GM18861 (cell line): Measurements from ENCODE around the gene SLC22A8.
"Not testable (repeated sequence)": the region's sequence is repeated elsewhere in the genome, so short reads cannot be mapped to it uniquely, and the experiment has no call there.

Experiments
- ATAC-seq: cut with Tn5 transposase; IDR thresholded peaks from one replicate; pipeline ENCODE4 v1.9.1; 2021; ENCODE audit not compliant: unreplicated experiment

Gene SLC22A8, protein sequence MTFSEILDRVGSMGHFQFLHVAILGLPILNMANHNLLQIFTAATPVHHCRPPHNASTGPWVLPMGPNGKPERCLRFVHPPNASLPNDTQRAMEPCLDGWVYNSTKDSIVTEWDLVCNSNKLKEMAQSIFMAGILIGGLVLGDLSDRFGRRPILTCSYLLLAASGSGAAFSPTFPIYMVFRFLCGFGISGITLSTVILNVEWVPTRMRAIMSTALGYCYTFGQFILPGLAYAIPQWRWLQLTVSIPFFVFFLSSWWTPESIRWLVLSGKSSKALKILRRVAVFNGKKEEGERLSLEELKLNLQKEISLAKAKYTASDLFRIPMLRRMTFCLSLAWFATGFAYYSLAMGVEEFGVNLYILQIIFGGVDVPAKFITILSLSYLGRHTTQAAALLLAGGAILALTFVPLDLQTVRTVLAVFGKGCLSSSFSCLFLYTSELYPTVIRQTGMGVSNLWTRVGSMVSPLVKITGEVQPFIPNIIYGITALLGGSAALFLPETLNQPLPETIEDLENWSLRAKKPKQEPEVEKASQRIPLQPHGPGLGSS

DNA sequence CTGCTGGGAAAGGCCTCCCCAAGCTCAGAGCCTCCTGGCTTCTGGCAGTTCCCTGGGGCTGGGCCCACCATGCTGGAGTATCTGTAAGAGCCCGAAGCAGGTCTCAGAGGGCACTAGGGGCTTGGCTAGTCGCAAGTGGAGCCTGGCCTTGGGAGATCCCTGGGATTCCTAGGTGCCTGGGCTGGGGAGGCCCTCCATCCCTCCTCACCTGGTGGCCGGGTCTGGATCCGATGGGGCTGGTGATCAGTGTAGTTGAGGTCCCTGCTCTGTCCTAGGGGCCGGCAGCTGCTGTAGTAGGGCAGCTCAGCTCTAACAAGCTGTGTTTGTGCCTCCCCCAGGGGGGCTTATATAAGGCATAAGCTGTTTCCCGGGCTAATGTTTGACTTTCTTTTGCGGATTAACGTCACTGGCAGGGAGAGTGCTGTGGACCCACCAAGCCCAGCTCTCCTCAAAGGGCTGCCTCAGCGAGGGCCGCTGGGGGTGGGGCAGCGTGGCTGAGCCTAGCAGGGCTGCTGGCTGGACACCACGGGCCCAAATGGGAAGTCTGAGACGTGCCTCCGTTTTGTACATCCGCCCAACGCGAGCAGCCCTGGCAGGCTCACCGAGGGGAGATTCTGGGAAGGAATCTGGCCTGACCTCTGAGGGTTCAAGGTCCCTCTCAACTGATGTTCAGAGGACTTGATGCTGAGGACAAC is at the start of gene SLC22A8:
Gene SLC22A8 (minus strand): TSS at position 321 of the 695 bp plus-strand sequence. CDS start 883 bp downstream, outside the sequence.
- ATAC-seq: no peak

DNA sequence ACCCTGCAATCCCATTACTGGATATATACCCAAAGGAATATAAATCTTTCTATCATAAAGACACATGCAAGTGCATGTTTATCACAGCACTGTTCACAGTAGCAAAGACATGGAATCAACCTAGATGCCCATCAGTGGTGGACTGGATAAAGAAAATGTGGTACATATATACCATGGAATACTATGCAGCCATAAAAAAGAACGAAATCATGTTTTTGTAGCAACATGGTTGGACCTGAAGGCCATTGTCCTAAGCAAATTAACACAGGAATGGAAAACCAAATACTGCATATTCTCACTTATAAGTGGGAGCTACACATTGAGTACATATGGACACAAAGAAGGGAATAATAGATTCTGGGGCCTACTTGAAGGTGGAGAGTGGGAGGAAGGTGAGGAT is 30.6 kb upstream of the SLC22A8 start:
- not testable (repeated sequence) for ATAC-seq

DNA sequence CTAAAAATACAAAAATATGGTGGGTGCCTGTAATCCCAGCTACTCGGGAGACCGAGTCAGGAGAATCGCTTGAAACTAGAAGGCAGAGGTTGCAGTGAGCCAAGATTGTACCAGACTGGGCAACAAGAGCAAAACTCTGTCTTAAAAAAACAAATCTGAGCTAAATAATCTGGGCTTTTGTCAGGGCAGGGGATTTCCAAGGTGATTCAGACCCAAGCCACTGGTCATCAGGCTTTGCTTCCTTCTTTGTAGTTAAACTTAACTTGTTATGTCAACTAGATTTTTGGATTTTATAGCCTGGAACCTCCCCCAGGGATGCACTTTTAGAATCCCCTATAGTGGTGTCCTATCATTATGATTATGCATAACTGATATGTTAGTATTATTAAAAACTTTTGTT is 27.0 kb upstream of the SLC22A8 start:
- ATAC-seq: no peak

DNA sequence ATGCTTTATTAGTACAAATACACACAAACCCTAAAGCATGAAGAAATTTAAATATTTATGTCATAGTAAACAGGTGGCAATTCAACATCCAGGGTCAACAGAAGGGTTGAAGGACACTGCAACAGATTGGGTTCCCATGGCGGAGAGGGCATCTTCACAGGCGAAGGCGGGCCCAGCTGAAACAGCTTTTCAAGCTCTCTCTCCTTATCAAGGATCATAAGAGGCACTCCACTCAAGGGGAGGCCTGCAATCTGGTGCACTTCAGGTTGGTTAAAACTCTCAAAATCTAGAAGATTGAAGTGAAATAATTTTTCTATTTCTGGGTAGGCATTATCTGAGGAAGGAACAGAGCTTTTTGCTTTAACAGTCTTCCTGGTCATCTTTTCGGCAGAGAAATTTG is 16.8 kb upstream of the SLC22A8 start:
- no peak for ATAC-seq

DNA sequence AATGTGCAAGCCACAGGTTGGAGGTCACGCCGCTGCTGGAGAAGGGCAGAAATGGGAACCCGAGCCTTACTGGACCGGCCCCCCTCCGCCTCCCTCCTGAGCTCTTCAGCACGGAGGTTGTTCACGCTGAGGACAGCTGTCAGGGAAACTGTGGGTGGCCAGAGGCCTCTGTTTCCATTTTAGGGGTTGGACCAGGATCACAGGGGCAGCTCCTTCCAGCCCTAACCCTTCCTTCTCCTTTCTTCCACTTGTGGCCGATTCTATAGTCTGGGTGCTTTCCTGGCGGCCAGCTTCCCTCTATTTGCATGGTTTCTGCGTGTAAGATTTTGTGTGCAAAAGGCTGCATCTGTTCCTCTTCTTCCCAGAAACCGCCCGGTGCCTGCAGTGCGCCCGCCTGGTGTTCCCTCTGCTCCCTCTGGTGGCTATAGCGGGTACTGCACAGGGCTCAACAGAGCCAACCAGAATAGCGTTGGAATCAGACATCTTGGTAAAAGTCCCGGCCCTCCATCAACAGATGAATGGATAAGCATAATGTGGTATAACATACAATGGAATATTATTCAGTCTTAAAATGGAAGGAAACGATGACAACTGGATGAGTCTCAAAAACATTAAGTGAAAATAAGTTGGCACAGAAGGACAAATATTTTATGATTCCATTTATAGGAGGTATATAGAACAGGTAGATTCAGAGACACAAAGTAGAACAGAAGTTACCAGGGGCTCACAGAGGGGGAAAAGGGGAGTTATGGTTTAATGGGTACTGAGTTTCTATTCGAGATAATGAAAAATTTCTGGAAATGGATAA is 8.4 kb upstream of the SLC22A8 start:
- no peak for ATAC-seq

DNA sequence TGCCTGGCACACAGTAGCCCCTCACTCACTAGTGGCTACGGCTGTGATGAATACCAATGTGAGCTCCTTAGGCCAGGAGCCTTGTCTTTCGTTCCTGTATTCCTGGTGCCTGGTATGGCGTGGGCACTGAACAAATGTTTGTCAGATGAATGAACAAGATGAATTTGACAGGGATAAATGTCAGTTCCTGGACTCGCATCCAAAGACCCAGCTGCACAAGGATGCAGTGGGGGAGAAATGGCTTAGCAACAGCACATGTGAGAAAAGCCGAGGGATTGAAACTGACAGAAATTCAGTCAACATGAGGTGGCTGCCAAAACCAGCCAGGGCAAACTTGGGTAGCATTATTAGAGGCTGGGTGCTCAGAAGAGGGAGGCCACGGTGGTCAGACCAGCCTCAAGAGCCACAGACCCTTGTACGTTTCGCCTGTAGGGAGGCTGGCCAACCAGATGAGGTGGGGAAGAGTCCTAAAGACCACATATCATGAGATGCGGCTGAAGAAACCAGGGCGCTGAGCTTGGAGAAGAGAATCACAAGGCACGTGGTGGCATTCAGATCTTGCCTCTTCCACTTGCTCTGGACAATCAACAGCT is 7.7 kb upstream of the SLC22A8 start:
- ATAC-seq: no peak

DNA sequence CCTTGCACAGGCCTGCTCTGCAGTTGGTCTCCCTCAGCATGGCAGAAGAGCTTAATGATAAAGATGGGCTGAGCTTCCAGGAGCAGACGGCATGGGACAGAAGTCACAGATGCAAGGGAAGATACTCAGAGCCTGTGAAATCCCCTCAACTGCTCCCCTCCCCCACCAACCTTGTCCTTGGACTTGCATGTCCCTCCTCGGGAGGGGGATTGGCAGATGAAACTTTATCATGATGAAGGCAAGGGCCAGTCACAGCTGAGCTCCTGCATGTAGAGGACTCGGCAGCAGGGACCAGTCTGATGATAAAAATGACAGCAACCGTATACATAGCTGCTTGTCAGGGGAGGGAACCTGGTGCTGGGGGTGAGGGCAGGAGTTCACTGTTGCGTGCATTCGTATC is 6.8 kb upstream of the SLC22A8 start:
- no peak for ATAC-seq

DNA sequence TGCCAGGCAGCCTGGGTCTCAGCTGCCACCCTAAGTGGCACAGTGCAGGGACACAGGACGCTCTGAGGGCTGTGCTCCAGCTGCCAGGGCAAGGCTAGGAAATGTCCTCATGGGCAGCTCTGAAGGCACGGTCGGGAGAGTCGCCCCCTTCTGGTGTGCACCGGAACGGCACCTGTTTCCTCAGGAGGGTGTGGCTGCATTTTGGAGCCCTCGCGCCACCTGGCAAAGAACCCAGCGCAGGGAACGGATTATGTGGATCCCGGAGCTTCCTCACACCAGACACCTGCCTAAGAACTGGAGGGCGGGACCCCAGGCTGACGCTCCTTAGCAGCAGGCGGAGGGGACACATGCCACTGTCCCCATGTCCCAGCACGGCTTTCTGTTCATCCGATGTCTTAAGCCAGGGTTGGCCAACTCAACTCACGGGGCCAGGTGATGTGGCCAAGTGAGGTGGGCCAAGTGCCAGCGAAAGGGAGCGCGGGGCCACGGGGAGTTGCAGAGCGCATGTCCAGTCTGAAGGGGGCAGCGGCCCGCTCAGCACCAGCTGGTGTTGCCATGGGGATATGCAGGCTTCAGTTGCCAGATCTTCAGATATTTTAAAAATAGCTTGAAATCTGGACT is 5.1 kb upstream of the SLC22A8 start:
- ATAC-seq: no peak

DNA sequence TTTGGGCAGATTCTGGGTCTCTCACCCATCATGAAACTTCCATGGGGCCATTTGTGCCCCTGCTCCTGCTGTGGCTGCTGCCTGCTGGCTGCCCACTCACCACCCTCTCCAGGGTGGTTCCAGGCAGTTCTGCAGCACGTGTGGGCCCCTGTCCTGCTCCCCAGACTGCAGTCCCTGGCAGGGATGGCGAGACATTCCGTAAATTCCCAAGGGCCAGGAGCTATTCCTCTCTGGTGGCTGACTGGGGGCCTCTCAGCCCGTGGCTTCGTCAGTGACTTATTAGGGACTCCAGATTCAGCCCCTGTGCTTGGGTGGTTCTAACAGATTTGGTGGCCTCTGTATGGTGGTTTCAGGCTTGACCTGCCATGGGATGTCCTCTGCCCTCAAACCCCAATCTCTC is 3.9 kb upstream of the SLC22A8 start:
- no peak for ATAC-seq

DNA sequence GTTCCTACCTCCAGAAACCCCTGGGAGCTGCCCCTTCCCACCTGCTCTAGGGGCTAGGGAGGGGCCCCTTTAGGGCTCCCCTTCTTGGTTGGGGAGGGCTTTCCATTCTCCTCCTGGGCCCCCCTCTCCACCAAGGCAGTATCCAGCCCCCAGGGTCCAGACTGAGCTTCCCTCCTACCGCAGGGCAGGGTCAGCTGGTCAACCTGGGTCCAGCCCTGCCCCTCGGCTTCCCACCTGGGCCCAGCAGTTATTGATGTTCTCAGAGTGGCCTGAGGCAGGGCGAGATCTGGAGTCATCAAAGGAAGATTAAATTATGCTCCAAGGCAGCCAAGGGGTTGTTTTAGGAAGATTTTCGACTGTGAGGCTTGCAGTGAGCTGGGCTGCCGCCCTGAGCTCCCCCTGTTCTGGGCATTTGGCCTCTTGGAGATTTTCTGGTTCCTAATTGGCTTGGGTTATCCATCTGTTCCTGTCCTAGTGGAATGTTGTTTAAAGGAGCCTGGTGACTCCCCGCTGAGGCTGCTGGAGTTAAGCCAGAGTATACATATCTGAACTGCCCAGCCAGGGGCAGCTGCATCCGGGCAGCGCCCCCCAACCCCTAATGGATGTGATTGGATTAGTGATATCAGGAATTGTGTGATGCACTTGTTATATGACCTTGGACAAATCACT is 1.8 kb upstream of the SLC22A8 start:
- no peak for ATAC-seq

DNA sequence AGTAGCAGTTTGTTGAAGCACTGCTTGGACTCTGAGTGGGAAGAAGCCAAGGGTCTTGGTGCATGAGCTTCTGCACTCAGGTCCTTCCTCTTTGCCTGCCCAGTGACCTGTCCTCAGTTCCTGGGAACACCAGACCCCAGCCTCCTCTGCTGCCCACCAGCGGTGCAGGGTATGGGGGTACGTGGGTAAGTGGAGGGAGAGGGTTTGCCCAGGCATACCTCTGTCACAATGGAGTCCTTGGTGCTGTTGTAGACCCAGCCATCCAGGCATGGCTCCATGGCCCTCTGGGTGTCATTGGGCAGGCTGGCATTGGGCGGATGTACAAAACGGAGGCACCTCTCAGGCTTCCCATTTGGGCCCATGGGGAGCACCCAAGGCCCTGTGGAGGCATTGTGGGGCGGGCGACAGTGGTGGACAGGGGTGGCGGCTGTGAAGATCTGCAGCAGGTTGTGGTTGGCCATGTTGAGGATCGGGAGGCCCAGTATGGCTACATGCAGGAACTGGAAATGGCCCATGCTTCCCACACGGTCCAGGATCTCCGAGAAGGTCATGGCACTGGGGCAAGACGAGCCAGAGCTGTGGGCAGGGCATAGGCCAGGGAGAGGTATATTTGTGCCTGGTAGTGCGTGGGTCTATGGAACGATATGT is 1.1 kb downstream of the SLC22A8 start:
- ATAC-seq: no peak

DNA sequence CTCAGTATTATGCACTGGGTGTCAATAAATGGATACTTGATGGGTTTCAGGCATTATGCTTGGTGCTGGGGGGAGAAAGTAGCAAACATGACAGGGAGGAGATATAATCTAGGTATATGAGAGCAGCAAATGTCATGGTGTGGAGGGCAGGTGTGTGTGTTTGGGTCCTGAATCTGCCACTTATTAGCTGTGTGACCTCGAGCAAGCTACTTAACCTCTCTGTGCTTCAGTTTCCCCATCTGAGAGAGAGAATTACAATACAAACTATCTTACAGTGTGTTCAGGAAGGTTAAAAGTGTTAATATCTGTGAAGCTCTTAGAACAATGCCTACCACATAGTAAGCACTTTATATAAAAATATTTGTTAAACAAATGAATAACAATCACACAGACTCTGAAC is 2.8 kb downstream of the SLC22A8 start:
- ATAC-seq: no peak

DNA sequence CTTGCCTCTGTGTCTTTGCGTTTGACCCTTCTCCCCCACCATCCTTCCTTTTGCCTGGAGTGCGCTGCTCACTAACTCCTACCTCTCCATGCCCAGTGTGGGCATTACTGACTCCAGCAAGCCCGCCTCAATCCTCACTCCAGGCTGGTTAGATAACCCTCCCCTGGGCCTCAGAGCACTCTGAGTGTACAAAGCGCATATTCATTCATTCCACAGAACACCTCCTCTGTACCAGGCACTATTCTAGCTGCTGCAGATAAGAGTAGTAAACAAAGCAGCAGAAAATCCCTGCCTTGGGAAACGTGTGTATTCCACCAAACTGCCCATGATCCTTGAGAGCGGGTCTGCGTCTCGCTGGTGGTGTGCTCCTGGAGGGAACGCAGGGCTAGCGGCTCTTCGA is 3.2 kb downstream of the SLC22A8 start:
- ATAC-seq: no peak

DNA sequence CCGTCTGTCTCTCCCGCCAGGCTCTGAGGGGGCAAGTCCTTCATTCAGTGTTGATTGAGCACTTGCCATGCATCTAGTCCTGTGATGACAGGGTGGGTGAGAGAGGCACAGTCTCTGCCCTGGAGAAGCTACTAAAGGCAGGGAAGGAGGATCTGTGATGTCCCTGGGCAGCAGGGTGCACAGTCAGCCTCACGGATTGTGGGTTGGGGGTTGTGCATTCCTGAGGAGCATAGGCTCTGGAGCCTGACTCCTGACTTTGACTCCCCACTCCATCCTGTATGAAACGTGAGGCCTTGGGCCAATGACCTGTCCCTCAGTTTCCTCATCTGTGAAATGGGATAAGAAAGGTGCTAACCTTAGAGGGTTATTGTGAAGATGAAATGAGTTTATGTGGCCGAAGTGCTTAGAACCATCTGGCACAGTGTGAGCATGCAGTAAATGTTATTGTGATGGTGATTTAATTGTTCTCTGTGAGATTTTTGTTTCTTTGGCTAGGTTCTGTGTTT is 4.7 kb downstream of the SLC22A8 start:
- ATAC-seq: no peak

DNA sequence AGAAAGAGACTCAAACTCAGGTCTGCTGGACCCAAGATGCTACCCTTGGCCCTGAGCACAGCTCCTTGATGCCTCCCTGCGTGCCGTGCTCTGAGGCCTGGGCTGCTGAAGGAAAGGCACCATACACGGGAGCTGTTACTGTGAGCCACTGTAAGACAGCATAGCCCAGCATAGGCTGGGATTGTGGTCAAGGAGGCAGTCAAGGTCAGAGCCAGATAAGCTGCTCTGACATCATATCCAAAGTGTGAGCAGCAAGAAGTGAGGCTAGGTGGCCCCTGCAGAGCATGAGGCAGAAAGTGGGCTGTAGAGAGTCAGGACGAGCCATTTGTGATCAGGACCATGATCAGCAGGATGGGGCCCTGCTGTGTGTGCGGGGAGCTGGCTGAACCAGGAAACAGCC is 7.7 kb downstream of the SLC22A8 start:
- ATAC-seq: no peak

DNA sequence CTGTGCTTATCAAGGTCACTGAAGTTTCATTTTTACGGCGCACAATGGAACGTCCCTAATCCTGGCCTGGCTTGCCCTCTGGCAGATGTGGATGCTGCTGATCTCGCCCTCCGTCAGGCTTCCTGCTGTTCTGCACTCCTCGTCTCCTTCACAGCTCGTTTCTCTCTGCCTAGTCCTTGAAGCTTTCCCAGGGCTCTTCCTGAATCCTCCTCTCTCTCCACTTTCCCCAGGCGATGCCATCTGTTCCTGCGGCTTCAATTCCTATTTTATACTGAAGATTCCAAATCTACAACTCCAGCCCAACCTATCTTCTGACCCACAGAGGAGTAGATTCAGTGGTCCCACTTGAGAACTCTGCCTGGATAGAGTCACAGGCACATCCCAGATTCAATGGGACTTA is 14.2 kb downstream of the SLC22A8 start:
- no peak for ATAC-seq

DNA sequence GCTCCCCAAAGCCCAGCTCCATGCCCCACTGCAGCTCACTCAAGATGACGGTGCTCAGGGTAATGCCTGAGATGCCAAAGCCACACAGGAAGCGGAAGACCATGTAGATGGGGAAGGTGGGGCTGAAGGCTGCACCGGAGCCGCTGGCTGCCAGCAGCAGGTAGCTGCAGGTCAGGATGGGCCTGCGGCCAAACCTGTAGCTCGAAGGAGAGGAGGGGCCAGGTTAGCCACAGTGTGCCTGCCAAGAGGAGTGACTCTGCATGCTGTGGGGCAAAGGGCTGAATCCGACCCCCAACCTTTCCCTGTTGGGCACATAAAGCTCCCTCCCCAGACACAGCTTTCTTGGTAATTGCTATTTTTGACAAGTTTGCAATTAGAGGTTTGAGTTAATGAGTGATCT is 16.0 kb downstream of the SLC22A8 start:
- no peak for ATAC-seq

DNA sequence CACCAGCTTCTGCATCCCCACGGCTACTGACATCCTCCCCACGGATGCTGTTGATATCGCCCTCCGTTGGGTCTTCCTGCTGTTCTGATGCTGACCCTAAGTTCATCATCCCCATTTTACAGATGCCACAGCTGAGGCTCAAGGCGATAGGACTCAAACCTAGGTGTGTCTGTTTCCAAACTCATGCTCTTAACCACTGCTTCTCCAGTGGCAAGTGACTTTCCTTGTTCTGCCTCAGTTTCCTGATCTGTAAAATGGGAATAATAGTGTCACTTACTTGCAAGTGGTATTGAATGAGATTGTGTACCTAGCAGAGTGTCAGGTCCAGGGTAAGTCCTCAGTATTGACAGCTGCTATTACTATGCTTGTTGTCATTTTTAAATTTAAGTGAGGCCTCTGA is 16.5 kb downstream of the SLC22A8 start:
- ATAC-seq: no peak

DNA sequence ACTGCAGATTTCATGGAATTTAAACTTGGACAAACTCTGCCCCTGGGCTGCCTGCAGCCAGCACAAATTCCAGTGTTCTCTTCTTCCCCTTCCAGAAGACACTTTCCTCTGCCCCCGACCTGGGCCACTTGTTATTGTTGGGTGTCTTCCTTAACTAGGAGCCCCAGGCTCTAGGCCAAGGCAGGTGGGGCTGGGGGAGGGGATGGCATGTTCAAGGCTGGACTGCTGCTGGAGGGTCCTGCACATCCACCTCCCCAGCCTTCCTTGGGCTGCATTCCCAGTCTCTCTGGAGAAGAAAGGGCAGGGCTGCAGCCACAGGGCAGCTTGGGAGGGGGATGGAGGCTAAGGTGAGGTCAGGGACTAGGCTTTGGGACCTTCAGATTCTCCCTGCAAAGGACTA is 19.4 kb downstream of the SLC22A8 start:
- no peak for ATAC-seq
